Adrenal gland (tissue), 5 donors: ENCODE measurements around the gene PAPOLB.

Experiments used
- POLR2A ChIP-seq, 2 donors: fragments of 450-650 bp; IDR thresholded peaks; one replicate each; pipeline ENCODE4 v1.6.1; 2017; ENCODE audit warnings: antibody characterized with exemption in 2 of 2, mild to moderate bottlenecking in 2 of 2, moderate library complexity in 1 of 2
- TF ChIP-seq, protein P1 (sequence below), 6 experiments: fragments of 450-650 bp in 4 of 6; fragments of 200-600 bp in 2 of 6; sonication (generic) in 1 of 6; IDR thresholded peaks; 1 replicate in 5 of 6; 2 replicates in 1 of 6; pipeline versions ENCODE4 v1.5.1 to v1.8.0; 2016 to 2021; ENCODE audit warnings: antibody characterized with exemption in 6 of 6, mild to moderate bottlenecking in 2 of 6, moderate library complexity in 1 of 6
- donor health status: DM: no; HTN: no; CAD: no.

DNA sequence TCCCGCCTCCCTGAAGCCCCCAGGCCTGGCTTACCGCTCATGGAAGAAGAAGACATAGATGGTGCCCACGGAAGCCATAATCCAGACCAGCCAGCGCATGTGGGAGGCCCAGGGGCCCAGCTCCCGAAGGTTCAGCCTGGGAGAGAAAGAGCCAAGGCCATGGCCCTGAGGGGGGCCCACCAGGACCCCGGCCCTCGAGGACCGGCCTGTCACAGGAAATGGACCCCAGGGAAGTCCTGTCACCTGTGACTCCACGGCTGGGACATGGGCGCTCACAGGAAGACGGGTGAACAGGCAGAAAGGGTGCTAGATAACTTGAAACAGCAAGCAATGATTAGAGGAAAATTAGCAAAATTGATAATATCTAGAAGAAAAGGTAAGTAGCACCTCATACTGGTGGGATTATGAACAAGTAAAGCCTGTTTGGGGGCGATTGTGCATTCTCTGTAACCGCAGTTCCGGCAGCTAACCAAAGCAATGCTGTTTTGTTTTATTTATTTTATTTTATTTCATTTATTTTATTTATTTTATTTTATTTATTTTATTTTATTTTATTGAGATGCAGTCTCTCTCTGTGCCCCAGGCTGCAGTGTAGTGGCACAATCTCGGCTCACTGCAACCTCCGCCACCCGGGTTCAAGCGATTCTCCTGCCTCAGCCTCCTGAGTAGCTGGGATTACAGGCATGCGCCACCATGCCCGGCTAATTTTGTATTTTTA lies 49.4 kb upstream of the PAPOLB start:
- TF ChIP-seq, protein P1, sequence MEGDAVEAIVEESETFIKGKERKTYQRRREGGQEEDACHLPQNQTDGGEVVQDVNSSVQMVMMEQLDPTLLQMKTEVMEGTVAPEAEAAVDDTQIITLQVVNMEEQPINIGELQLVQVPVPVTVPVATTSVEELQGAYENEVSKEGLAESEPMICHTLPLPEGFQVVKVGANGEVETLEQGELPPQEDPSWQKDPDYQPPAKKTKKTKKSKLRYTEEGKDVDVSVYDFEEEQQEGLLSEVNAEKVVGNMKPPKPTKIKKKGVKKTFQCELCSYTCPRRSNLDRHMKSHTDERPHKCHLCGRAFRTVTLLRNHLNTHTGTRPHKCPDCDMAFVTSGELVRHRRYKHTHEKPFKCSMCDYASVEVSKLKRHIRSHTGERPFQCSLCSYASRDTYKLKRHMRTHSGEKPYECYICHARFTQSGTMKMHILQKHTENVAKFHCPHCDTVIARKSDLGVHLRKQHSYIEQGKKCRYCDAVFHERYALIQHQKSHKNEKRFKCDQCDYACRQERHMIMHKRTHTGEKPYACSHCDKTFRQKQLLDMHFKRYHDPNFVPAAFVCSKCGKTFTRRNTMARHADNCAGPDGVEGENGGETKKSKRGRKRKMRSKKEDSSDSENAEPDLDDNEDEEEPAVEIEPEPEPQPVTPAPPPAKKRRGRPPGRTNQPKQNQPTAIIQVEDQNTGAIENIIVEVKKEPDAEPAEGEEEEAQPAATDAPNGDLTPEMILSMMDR (IDR thresholded peaks at IDR 0.05), result no peak
- TF ChIP-seq POLR2A (IDR thresholded peaks at IDR 0.05), result no peak
